Muscle layer of duodenum (tissue), 2 donors: ENCODE results near the gene C12orf56.
"Not testable (repeated sequence)": the region's sequence is repeated elsewhere in the genome, so short reads cannot be mapped to it uniquely, and the experiment has no call there.

Source experiments
- H3K27ac ChIP-seq: one replicate; pipeline ENCODE4 v1.7.0; 2013; ENCODE audit warnings: mild to moderate bottlenecking, low read length
- H3K27me3 ChIP-seq: one replicate; pipeline ENCODE4 v1.7.0; 2013; ENCODE audit warnings: low read depth, mild to moderate bottlenecking, control low read depth, low read length
- H3K36me3 ChIP-seq, 2 donors: one replicate each; pipeline ENCODE4 v1.7.0; 2013; ENCODE audit warnings: low read length in 2 of 2, control low read depth in 1 of 2, mild to moderate bottlenecking in 1 of 2; ENCODE audit not compliant: insufficient read depth in 2 of 2, control insufficient read depth in 1 of 2
- H3K4me1 ChIP-seq, 2 donors: one replicate each; pipeline ENCODE4 v1.7.0; 2013; ENCODE audit warnings: low read length in 2 of 2, mild to moderate bottlenecking in 2 of 2, control low read depth in 1 of 2, moderate library complexity in 1 of 2; ENCODE audit not compliant: insufficient read depth in 2 of 2, control insufficient read depth in 1 of 2
- H3K4me3 ChIP-seq, 2 donors: one replicate each; pipeline ENCODE4 v1.7.0; 2013; ENCODE audit warnings: low read length in 2 of 2, low read depth in 1 of 2, mild to moderate bottlenecking in 1 of 2
- H3K9me3 ChIP-seq, 2 donors: one replicate each; pipeline ENCODE4 v1.7.0; 2013; ENCODE audit warnings: low read length in 2 of 2, control low read depth in 1 of 2, mild to moderate bottlenecking in 1 of 2; ENCODE audit not compliant: control insufficient read depth in 1 of 2
- donor health status: healthy.

Gene C12orf56

DNA sequence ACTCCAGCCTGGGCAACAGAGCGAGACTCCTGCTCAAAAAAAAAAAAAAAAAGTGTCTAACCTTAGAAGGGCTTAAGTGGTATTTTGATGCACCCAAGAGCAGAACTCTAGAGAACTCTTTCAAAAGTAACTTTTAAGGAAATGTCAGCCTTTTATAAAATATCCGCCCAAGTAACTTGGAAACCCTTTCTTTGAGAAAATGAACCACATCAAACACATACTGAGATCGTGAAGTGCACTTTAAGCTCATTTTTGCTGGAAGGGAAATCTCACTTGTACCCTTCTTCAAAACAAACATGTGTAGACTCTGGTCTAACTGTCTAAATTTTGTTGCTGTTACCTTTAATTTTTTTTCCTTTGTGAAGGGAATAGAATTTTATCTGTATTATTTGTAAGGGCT is 5.5 kb downstream of the C12orf56 start:
- no peaks in the 10 kb centered on the region for H3K36me3 ChIP-seq
- H3K27me3 ChIP-seq: peaks cover 7% of the 10 kb centered on the region
- H3K9me3 ChIP-seq: peaks cover 0 to 3% of the 10 kb centered on the region in 2 donors
- no peak overlapping the region for H3K4me3 ChIP-seq
- no peaks in the 10 kb centered on the region for H3K4me1 ChIP-seq
- H3K27ac ChIP-seq: no peak overlapping the region

DNA sequence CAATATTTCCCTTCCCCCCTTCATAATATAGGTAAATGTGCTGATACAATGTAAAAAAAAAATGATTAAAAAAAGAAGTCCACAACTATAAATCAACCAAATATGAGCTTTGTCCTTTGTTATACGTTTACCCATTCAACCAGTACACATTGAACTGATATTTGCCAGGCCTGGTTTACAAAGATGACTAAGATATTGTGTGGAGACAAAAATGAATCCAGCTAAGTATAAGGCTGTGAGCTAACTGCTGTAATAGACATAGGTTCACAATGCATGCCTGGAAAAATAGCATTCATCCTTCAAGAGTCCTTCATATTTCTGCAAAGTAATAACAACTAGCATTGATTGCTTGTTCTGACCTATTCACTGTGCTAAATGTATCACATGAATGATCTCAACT is 6.9 kb downstream of the C12orf56 start:
- peaks cover 0 to 3% of the 10 kb centered on the region in 2 donors for H3K9me3 ChIP-seq

GRCh38 chr12:64362721-64363305 is 27.7 kb downstream of the C12orf56 start:
- Histone ChIP-seq H3K27ac (no peak overlapping the region), H3K4me3 (no peak overlapping the region), H3K27me3 (no peaks in the 10 kb centered on the region), H3K36me3 (no peaks in the 10 kb centered on the region), H3K9me3 (no peaks in the 10 kb centered on the region), H3K4me1 (no peaks in the 10 kb centered on the region)

More for the DNA sequence above, 6.9 kb downstream of the C12orf56 start:
- Histone ChIP-seq H3K4me3 (no peak overlapping the region), H3K36me3 (no peaks in the 10 kb centered on the region), H3K27ac (no peak overlapping the region), H3K27me3 (no peaks in the 10 kb centered on the region), H3K4me1 (no peaks in the 10 kb centered on the region)

GRCh38 chr12:64361173-64361572 is 29.4 kb downstream of the C12orf56 start:
- not testable (repeated sequence) for H3K4me3 ChIP-seq, H3K27ac ChIP-seq, H3K4me1 ChIP-seq, H3K36me3 ChIP-seq, H3K27me3 ChIP-seq, H3K9me3 ChIP-seq

- H3K27me3 ChIP-seq, H3K27ac ChIP-seq, H3K9me3 ChIP-seq, H3K4me1 ChIP-seq, H3K4me3 ChIP-seq, H3K36me3 ChIP-seq: not testable (repeated sequence)
Measured at GRCh38 chr12:64356209-64356608, 34.3 kb downstream of the C12orf56 start.

- H3K9me3 ChIP-seq: peaks cover 0 to 11% of the 10 kb centered on the region in 2 donors
- no peak overlapping the region for H3K27ac ChIP-seq
- no peaks in the 10 kb centered on the region for H3K4me1 ChIP-seq
- H3K36me3 ChIP-seq: no peaks in the 10 kb centered on the region
- no peak overlapping the region for H3K4me3 ChIP-seq
- H3K27me3 ChIP-seq: no peaks in the 10 kb centered on the region
Measured at GRCh38 chr12:64352181-64352580, 38.4 kb downstream of the C12orf56 start.

- H3K27me3 ChIP-seq: no peaks in the 10 kb centered on the region
- no peaks in the 10 kb centered on the region for H3K36me3 ChIP-seq
- no peaks in the 10 kb centered on the region for H3K4me1 ChIP-seq
- no peak overlapping the region for H3K4me3 ChIP-seq
- peaks cover 0 to 9% of the 10 kb centered on the region in 2 donors for H3K9me3 ChIP-seq
- H3K27ac ChIP-seq: no peak overlapping the region
Measured at GRCh38 chr12:64351265-64351664, 39.3 kb downstream of the C12orf56 start.

GRCh38 chr12:64347630-64348029 is 42.9 kb downstream of the C12orf56 start:
- H3K36me3 ChIP-seq: no peaks in the 10 kb centered on the region
- H3K27ac ChIP-seq: no peak overlapping the region
- no peak overlapping the region for H3K4me3 ChIP-seq
- peaks cover 0 to 4% of the 10 kb centered on the region in 2 donors for H3K9me3 ChIP-seq
- no peaks in the 10 kb centered on the region for H3K4me1 ChIP-seq
- H3K27me3 ChIP-seq: no peaks in the 10 kb centered on the region

GRCh38 chr12:64344631-64345030 is 45.9 kb downstream of the C12orf56 start:
- not testable (repeated sequence) for H3K27me3 ChIP-seq, H3K27ac ChIP-seq, H3K9me3 ChIP-seq, H3K36me3 ChIP-seq, H3K4me1 ChIP-seq, H3K4me3 ChIP-seq

GRCh38 chr12:64340546-64340945 is 50.0 kb downstream of the C12orf56 start:
- not testable (repeated sequence) for H3K4me1 ChIP-seq, H3K36me3 ChIP-seq, H3K27me3 ChIP-seq, H3K9me3 ChIP-seq, H3K4me3 ChIP-seq, H3K27ac ChIP-seq

- no peaks in the 10 kb centered on the region for H3K36me3 ChIP-seq
- H3K27ac ChIP-seq: no peak overlapping the region
- no peak overlapping the region for H3K4me3 ChIP-seq
- H3K4me1 ChIP-seq: no peaks in the 10 kb centered on the region
- no peaks in the 10 kb centered on the region for H3K9me3 ChIP-seq
- no peaks in the 10 kb centered on the region for H3K27me3 ChIP-seq
Measured at GRCh38 chr12:64335886-64336466, 54.6 kb downstream of the C12orf56 start.

DNA sequence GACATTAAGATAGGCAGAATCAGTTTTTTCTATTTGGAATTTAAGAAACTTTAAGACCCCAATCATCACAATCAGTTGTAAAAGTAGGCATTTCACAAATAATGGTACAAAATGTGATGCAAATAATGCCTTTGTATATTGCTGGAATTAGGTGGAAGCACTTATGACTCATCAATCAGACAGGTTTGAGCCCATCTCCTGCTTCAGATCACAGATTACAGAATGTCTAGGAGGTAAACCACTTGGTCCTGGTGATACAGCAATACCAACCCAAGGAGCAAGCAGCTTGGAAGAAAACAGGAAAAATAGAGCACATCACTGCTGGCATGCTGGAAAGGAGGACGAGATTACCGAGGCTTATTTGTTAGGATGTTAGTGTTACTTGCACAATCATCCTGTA is 57.6 kb downstream of the C12orf56 start:
- Histone ChIP-seq H3K4me3 (no peak overlapping the region), H3K4me1 (no peaks in the 10 kb centered on the region), H3K27me3 (no peaks in the 10 kb centered on the region), H3K36me3 (no peaks in the 10 kb centered on the region), H3K9me3 (no peaks in the 10 kb centered on the region), H3K27ac (no peak overlapping the region)
